Gastrocnemius medialis (tissue), 4 donors: ENCODE data around the gene GPC6.

Source experiments
- POLR2A ChIP-seq, 2 donors: fragments of 450-650 bp; IDR thresholded peaks; one replicate each; pipeline ENCODE4 v1.6.1; 2017; ENCODE audit warnings: antibody characterized with exemption in 2 of 2, mild to moderate bottlenecking in 2 of 2, moderate library complexity in 2 of 2
- TF ChIP-seq, protein P1 (sequence below), 5 experiments: fragments of 450-650 bp in 3 of 5; fragments of 200-600 bp in 2 of 5; sonication (generic) in 2 of 5; IDR thresholded peaks in 4 of 5; conservative IDR thresholded peaks in 1 of 5; 1 replicate in 4 of 5; 2 replicates in 1 of 5; pipeline ENCODE4 v1.5.1; 2016 to 2019; ENCODE audit warnings: antibody characterized with exemption in 5 of 5, mild to moderate bottlenecking in 3 of 5, moderate library complexity in 3 of 5

- TF ChIP-seq, protein P1, sequence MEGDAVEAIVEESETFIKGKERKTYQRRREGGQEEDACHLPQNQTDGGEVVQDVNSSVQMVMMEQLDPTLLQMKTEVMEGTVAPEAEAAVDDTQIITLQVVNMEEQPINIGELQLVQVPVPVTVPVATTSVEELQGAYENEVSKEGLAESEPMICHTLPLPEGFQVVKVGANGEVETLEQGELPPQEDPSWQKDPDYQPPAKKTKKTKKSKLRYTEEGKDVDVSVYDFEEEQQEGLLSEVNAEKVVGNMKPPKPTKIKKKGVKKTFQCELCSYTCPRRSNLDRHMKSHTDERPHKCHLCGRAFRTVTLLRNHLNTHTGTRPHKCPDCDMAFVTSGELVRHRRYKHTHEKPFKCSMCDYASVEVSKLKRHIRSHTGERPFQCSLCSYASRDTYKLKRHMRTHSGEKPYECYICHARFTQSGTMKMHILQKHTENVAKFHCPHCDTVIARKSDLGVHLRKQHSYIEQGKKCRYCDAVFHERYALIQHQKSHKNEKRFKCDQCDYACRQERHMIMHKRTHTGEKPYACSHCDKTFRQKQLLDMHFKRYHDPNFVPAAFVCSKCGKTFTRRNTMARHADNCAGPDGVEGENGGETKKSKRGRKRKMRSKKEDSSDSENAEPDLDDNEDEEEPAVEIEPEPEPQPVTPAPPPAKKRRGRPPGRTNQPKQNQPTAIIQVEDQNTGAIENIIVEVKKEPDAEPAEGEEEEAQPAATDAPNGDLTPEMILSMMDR (IDR thresholded peaks at IDR 0.05 in 4 of 5, conservative IDR thresholded peaks at IDR 0.05 in 1 of 5): no peak
- TF ChIP-seq POLR2A (IDR thresholded peaks at IDR 0.05): no peak
These were observed 1119.0 kb downstream of the GPC6 start for GRCh38 chr13:94345374-94346195.
